ENCODE results near the gene CLNK. TPM values are rescaled to one million over a fixed set of nuclear protein-coding genes. Genes with fewer than 3 reads are reported as not detected.

CLNK gene
- total RNA-seq, 1 donor from 2014 or later, result not detected

DNA sequence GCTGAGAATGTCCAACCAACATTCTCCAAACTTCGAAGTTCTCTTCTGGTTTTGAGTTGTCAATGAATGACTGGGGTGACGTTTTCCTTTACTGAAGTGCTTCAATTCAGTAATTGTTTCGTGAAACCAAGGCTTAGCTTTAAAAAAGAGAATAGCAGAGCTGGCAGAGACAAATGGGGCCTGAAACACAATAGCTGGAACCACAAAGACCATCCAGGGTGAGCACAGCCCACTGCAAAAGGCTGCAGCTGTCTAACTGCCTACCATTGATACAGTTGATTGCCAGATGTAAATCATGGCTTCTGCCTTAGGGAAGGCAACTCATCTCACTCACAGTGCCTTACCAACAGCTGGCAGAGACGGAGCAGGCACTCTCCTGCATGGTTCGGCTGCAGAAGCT, 148.7 kb downstream of the CLNK start:
- H3K9me3 Mint-ChIP-seq (ENCODE audit: unreplicated experiment), result no peaks in the 10 kb centered on the region
- TF ChIP-seq CTCF (IDR thresholded peaks at IDR 0.05; ENCODE audit: unreplicated experiment), result no peak
- DNase-seq (ENCODE audit: low spot score), result no peak
- H3K36me3 Mint-ChIP-seq (ENCODE audit: low read depth, unreplicated experiment), result no peaks in the 10 kb centered on the region
- peaks cover 2% of the 10 kb centered on the region for H3K4me1 Mint-ChIP-seq (ENCODE audit: unreplicated experiment)
- no peaks in the 10 kb centered on the region for H3K27me3 Mint-ChIP-seq (ENCODE audit: unreplicated experiment)
- H3K4me3 Mint-ChIP-seq (ENCODE audit: unreplicated experiment), result no peak overlapping the region
- H3K27ac Mint-ChIP-seq (ENCODE audit: unreplicated experiment), result no peak overlapping the region

- no peak for DNase-seq (ENCODE audit: low spot score)
- H3K27me3 Mint-ChIP-seq (ENCODE audit: unreplicated experiment), result peaks cover 1% of the 10 kb centered on the region
- TF ChIP-seq CTCF (IDR thresholded peaks at IDR 0.05; ENCODE audit: unreplicated experiment), result no peak
- H3K27ac Mint-ChIP-seq (ENCODE audit: unreplicated experiment), result no peak overlapping the region
- no peaks in the 10 kb centered on the region for H3K9me3 Mint-ChIP-seq (ENCODE audit: unreplicated experiment)
- H3K4me1 Mint-ChIP-seq (ENCODE audit: unreplicated experiment), result peaks cover 13% of the 10 kb centered on the region
- H3K36me3 Mint-ChIP-seq (ENCODE audit: low read depth, unreplicated experiment), result no peaks in the 10 kb centered on the region
- no peak overlapping the region for H3K4me3 Mint-ChIP-seq (ENCODE audit: unreplicated experiment)
These were observed 149.7 kb downstream of the CLNK start for GRCh38 chr4:10534820-10535219.

GRCh38 chr4:10532155-10532554, 152.4 kb downstream of the CLNK start:
- no peak for DNase-seq (ENCODE audit: low spot score)
- Mint-ChIP-seq H3K27ac (ENCODE audit: unreplicated experiment) (no peak overlapping the region), H3K4me1 (ENCODE audit: unreplicated experiment) (peaks cover 17% of the 10 kb centered on the region), H3K9me3 (ENCODE audit: unreplicated experiment) (no peaks in the 10 kb centered on the region), H3K36me3 (ENCODE audit: low read depth, unreplicated experiment) (no peaks in the 10 kb centered on the region), H3K27me3 (ENCODE audit: unreplicated experiment) (peaks cover 1% of the 10 kb centered on the region), H3K4me3 (ENCODE audit: unreplicated experiment) (no peak overlapping the region)
- TF ChIP-seq CTCF (IDR thresholded peaks at IDR 0.05; ENCODE audit: unreplicated experiment), result no peak

- Mint-ChIP-seq H3K9me3 (ENCODE audit: unreplicated experiment) (no peaks in the 10 kb centered on the region), H3K4me3 (ENCODE audit: unreplicated experiment) (no peak overlapping the region), H3K27me3 (ENCODE audit: unreplicated experiment) (peaks cover 1% of the 10 kb centered on the region), H3K36me3 (ENCODE audit: low read depth, unreplicated experiment) (no peaks in the 10 kb centered on the region), H3K27ac (ENCODE audit: unreplicated experiment) (peak overlapping the region; percentile 33), H3K4me1 (ENCODE audit: unreplicated experiment) (peaks cover 15% of the 10 kb centered on the region)
- DNase-seq (ENCODE audit: low spot score), result no peak
- no peak for TF ChIP-seq CTCF (IDR thresholded peaks at IDR 0.05; ENCODE audit: unreplicated experiment)
These were observed 154.3 kb downstream of the CLNK start for GRCh38 chr4:10530137-10530786.

DNA sequence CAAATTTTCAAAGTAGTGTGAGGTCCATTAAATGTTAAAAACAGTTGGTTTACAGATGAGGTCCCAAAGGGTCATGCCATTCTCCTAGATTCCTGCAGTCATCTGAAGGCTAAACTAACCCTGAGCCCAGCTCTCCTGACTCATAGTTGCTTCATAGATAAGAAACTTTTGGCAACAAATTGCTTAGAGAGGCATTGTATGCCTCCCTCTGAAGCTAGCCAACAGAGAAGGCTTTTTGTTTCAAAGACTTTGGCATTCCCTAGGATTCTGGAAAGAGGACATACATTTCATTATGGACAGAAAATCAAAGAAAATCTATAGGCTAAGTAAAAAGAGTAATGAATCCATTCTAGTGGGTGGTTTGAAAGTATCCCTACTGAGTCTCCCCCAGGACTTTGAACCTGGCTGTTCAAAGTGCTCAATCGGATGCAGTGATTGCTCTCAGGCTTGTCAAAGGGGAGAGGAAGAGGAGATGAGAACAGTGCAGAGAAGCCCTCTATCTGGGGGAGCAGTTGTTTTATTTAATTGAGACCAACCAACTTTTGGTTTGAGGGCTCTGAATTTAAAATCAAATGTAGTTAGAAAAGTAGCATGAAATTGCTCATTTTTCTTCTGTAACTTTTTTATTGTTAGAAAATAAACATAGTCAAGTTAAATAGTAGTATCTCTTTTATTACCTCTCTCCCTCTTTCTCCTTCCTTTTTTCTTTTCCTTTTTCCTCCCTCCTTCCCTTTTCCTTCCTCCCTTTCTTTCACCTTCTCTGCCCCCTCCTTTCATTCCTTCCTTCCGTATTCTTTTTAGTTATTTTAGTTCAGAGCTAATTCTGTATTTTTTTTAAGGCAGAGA, 155.1 kb downstream of the CLNK start:
- Mint-ChIP-seq H3K4me1 (ENCODE audit: unreplicated experiment) (peaks cover 15% of the 10 kb centered on the region), H3K36me3 (ENCODE audit: low read depth, unreplicated experiment) (no peaks in the 10 kb centered on the region), H3K4me3 (ENCODE audit: unreplicated experiment) (no peak overlapping the region), H3K9me3 (ENCODE audit: unreplicated experiment) (no peaks in the 10 kb centered on the region), H3K27ac (ENCODE audit: unreplicated experiment) (peak overlapping the region; percentile 73), H3K27me3 (ENCODE audit: unreplicated experiment) (peaks cover 1% of the 10 kb centered on the region)
- TF ChIP-seq CTCF (IDR thresholded peaks at IDR 0.05; ENCODE audit: unreplicated experiment), result no peak
- DNase-seq (ENCODE audit: low spot score), result no peak
